Activated B cell treated with CpG ODN at 0.5 μM for 24 hours (primary cell): Measurements from ENCODE around the gene WAS. TPM values are rescaled to one million over a fixed set of nuclear protein-coding genes. Genes with fewer than 3 reads are reported as not detected.

Source experiments
- ATAC-seq: fragments of 200-7000 bp; cut with Tn5 transposase; one replicate; pipeline ENCODE4 v1.10.0; 2021; ENCODE audit warnings: low read depth, mild to moderate bottlenecking, moderate library complexity
- CTCF ChIA-PET: fragments of 350-600 bp; sonication (Branson Sonifier 250); formaldehyde crosslinking; loops from one replicate; lab custom pipeline; 2021; ENCODE audit warnings: antibody characterized with exemption; lab: Charles Lee
- POLR2A ChIA-PET: fragments of 350-600 bp; sonication (Branson Sonifier 250); formaldehyde crosslinking; loops from one replicate; lab custom pipeline; 2021; ENCODE audit warnings: antibody characterized with exemption; lab: Charles Lee
- DNase-seq: peaks from one replicate; pipeline ENCODE4 v3.0.0; 2022
- H3K27ac Mint-ChIP-seq: one replicate; pipeline ENCODE4 v1.8.0; 2020; ENCODE audit warnings: mixed read lengths
- H3K27me3 Mint-ChIP-seq: one replicate; pipeline ENCODE4 v1.8.0; 2021; ENCODE audit warnings: mixed read lengths
- H3K36me3 Mint-ChIP-seq: one replicate; pipeline ENCODE4 v1.8.0; 2021; ENCODE audit warnings: low read depth, mixed read lengths
- H3K4me1 Mint-ChIP-seq: one replicate; pipeline ENCODE4 v1.8.0; 2021; ENCODE audit warnings: mixed read lengths
- H3K4me3 Mint-ChIP-seq: one replicate; pipeline ENCODE4 v1.8.0; 2020; ENCODE audit warnings: mild to moderate bottlenecking, mixed read lengths
- H3K9me3 Mint-ChIP-seq: one replicate; pipeline ENCODE4 v1.8.0; 2020; ENCODE audit warnings: mixed read lengths
- CTCF ChIP-seq: fragments of 200-600 bp; IDR thresholded peaks from one replicate; pipeline ENCODE4 v1.8.0; 2022; ENCODE audit warnings: antibody characterized with exemption, mild to moderate bottlenecking
- intact Hi-C: fragments of 100-400 bp; cut with micrococcal nuclease; formaldehyde crosslinking; loops from one replicate; pipeline ENCODE4 v1.15.1; 2024
- total RNA-seq: library from RNA; stranded (reverse); gene quantifications from 2 replicates; pipeline ENCODE4 v1.2.3, GENCODE V29; 2022

The WAS gene
- total RNA-seq, 1 donor from 2014 or later: 102 TPM

- H3K9me3 Mint-ChIP-seq: no peaks in the 10 kb centered on the region
- no peak for DNase-seq
- intact Hi-C loops: no loop called here
- H3K4me1 Mint-ChIP-seq: no peaks in the 10 kb centered on the region
- no peak overlapping the region for H3K4me3 Mint-ChIP-seq
- H3K27ac Mint-ChIP-seq: no peak overlapping the region
- no peak for TF ChIP-seq CTCF
- no peaks in the 10 kb centered on the region for H3K27me3 Mint-ChIP-seq
- H3K36me3 Mint-ChIP-seq: no peaks in the 10 kb centered on the region
- ChIA-PET POLR2A (no interaction called here), CTCF (no interaction called here)
- ATAC-seq: no peak
Measured at GRCh38 chrX:48726596-48726995, 43.0 kb downstream of the WAS start.

GRCh38 chrX:48728653-48729052 lies 45.1 kb downstream of the WAS start:
- no peaks in the 10 kb centered on the region for H3K36me3 Mint-ChIP-seq
- ChIA-PET CTCF (no interaction called here), POLR2A (no interaction called here)
- H3K4me3 Mint-ChIP-seq: no peak overlapping the region
- no peak for TF ChIP-seq CTCF
- H3K27me3 Mint-ChIP-seq: no peaks in the 10 kb centered on the region
- DNase-seq (no peak), ATAC-seq (no peak)
- H3K27ac Mint-ChIP-seq: no peak overlapping the region
- no peaks in the 10 kb centered on the region for H3K9me3 Mint-ChIP-seq
- H3K4me1 Mint-ChIP-seq: no peaks in the 10 kb centered on the region
- intact Hi-C loops: no loop called here

GRCh38 chrX:48736303-48736702 lies 52.7 kb downstream of the WAS start:
- Mint-ChIP-seq H3K27ac (peak overlapping the region; percentile 94), H3K27me3 (no peaks in the 10 kb centered on the region), H3K36me3 (peaks cover 3% of the 10 kb centered on the region), H3K4me1 (peaks cover 15% of the 10 kb centered on the region), H3K9me3 (no peaks in the 10 kb centered on the region), H3K4me3 (peak overlapping the region; percentile 91)
- ChIA-PET POLR2A (interaction anchor here (1.6 to 1.7 kb wide), 3 partner anchors 88 to 266 kb away, joined by 6 to 14 read pairs (median 7); partner anchors contain the start of gene GRIPAP1), CTCF (no interaction called here)
- DNase-seq (no peak), ATAC-seq (no peak)
- intact Hi-C loops: loop anchor here (2.0 kb wide), 1 partner anchor 160 kb away; the partner anchor contains the start of genes PQBP1 and TIMM17B
- TF ChIP-seq CTCF: no peak

- peak overlapping the region; percentile 94 for H3K27ac Mint-ChIP-seq
- H3K9me3 Mint-ChIP-seq: no peaks in the 10 kb centered on the region
- no peak for DNase-seq
- H3K4me1 Mint-ChIP-seq: peaks cover 15% of the 10 kb centered on the region
- TF ChIP-seq CTCF: no peak
- ATAC-seq: no peak
- H3K4me3 Mint-ChIP-seq: peak overlapping the region; percentile 91
- ChIA-PET POLR2A (interaction anchor here (0.6 to 2.1 kb wide), 20 partner anchors 19 to 532 kb away, joined by 3 to 23 read pairs (median 6); partner anchors contain the start of genes GRIPAP1, HDAC6, OTUD5 and PQBP1), CTCF (no interaction called here)
- H3K36me3 Mint-ChIP-seq: peaks cover 3% of the 10 kb centered on the region
- H3K27me3 Mint-ChIP-seq: no peaks in the 10 kb centered on the region
- intact Hi-C loops: loop anchor here (1.0 to 2.0 kb wide), 7 partner anchors 41 to 200 kb away; partner anchors contain the start of genes PQBP1, RBM3, SUV39H1 and TIMM17B
Measured at GRCh38 chrX:48736878-48737212, 53.2 kb downstream of the WAS start.

GRCh38 chrX:48737213-48737938 lies 53.8 kb downstream of the WAS start:
- ATAC-seq (peak; percentile 97), DNase-seq (peak; percentile 65)
- Mint-ChIP-seq H3K27ac (peak overlapping the region; percentile 94), H3K9me3 (no peaks in the 10 kb centered on the region), H3K36me3 (peaks cover 3% of the 10 kb centered on the region), H3K27me3 (no peaks in the 10 kb centered on the region), H3K4me1 (peaks cover 15% of the 10 kb centered on the region), H3K4me3 (peak overlapping the region; percentile 91)
- ChIA-PET CTCF (no interaction called here), POLR2A (interaction anchor here (0.6 to 2.1 kb wide), 21 partner anchors 20 to 532 kb away, joined by 3 to 23 read pairs (median 6); partner anchors contain the start of genes GRIPAP1, HDAC6, OTUD5 and PQBP1)
- TF ChIP-seq CTCF: no peak
- intact Hi-C loops: loop anchor here (1.0 to 2.0 kb wide), 7 partner anchors 41 to 200 kb away; partner anchors contain the start of genes PQBP1, RBM3, SUV39H1 and TIMM17B
